ENCODE data around the gene TRIM37.

The TRIM37 gene

GRCh38 chr17:59154721-59155438 is 48.2 kb upstream of the TRIM37 start, which contains the start of gene SKA2 (continued):
- no peak for TF ChIP-seq ELK4 (IDR thresholded peaks at IDR 0.05; ENCODE audit: borderline replicate concordance, low read depth, low read length)
- no peak for TF ChIP-seq ZNF433 (tag by site-specific recombination; IDR thresholded peaks at IDR 0.05; ENCODE audit: low read depth)
- TF ChIP-seq PRDM6 (tag by site-specific recombination; IDR thresholded peaks at IDR 0.05) = no peak
- TF ChIP-seq ZNF610 (tag by site-specific recombination; IDR thresholded peaks at IDR 0.05; ENCODE audit: borderline replicate concordance) = no peak
- TF ChIP-seq ZNF146 (tag by site-specific recombination; IDR thresholded peaks at IDR 0.05) = no peak
- peak; percentile 83 for TF ChIP-seq ZBTB6 (tag by site-specific recombination; IDR thresholded peaks at IDR 0.05)
- TF ChIP-seq OSR2 (tag by site-specific recombination; IDR thresholded peaks at IDR 0.05) = no peak
- TF ChIP-seq BCL11A (tag by site-specific recombination; IDR thresholded peaks at IDR 0.05; ENCODE audit: low read depth) = no peak
- no peak for TF ChIP-seq GFI1B (tag by site-specific recombination; IDR thresholded peaks at IDR 0.05)
- no peak for TF ChIP-seq ZNF561 (tag by site-specific recombination; IDR thresholded peaks at IDR 0.05; ENCODE audit: borderline replicate concordance)
- TF ChIP-seq SALL2 (tag by site-specific recombination; IDR thresholded peaks at IDR 0.05; ENCODE audit: borderline replicate concordance) = no peak
- no peak for TF ChIP-seq ZNF776 (tag by site-specific recombination; IDR thresholded peaks at IDR 0.05; ENCODE audit: borderline replicate concordance)
- no peak for TF ChIP-seq REPIN1 (tag by site-specific recombination; IDR thresholded peaks at IDR 0.05; ENCODE audit: low read depth)
- no peak for TF ChIP-seq ZNF529 (tag by site-specific recombination; IDR thresholded peaks at IDR 0.05; ENCODE audit: insufficient replicate concordance)
- peak; percentile 54; the same call in 1 of the 2 replicates for TF ChIP-seq ZNF843 (tag by site-specific recombination; IDR thresholded peaks at IDR 0.05)
- TF ChIP-seq, protein P1, sequence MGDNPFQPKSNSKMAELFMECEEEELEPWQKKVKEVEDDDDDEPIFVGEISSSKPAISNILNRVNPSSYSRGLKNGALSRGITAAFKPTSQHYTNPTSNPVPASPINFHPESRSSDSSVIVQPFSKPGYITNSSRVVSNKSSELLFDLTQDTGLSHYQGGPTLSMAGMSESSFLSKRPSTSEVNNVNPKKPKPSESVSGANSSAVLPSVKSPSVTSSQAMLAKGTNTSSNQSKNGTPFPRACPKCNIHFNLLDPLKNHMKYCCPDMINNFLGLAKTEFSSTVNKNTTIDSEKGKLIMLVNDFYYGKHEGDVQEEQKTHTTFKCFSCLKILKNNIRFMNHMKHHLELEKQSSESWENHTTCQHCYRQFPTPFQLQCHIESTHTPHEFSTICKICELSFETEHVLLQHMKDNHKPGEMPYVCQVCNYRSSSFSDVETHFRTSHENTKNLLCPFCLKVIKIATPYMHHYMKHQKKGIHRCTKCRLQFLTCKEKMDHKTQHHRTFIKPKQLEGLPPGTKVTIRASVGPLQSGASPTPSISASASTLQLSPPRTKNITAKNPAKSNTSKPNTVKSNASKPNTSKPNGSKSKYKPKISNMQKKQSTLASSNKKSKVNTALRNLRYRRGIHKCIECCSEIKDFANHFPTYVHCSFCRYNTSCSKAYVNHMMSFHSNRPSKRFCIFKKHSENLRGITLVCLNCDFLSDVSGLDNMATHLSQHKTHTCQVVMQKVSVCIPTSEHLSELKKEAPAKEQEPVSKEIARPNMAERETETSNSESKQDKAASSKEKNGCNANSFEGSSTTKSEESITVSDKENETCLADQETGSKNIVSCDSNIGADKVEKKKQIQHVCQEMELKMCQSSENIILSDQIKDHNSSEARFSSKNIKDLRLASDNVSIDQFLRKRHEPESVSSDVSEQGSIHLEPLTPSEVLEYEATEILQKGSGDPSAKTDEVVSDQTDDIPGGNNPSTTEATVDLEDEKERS (tag by site-specific recombination; IDR thresholded peaks at IDR 0.05) = no peak
- TF ChIP-seq, protein P2, sequence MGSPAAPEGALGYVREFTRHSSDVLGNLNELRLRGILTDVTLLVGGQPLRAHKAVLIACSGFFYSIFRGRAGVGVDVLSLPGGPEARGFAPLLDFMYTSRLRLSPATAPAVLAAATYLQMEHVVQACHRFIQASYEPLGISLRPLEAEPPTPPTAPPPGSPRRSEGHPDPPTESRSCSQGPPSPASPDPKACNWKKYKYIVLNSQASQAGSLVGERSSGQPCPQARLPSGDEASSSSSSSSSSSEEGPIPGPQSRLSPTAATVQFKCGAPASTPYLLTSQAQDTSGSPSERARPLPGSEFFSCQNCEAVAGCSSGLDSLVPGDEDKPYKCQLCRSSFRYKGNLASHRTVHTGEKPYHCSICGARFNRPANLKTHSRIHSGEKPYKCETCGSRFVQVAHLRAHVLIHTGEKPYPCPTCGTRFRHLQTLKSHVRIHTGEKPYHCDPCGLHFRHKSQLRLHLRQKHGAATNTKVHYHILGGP (tag by site-specific recombination; IDR thresholded peaks at IDR 0.05) = no peak
- TF ChIP-seq, protein P3, sequence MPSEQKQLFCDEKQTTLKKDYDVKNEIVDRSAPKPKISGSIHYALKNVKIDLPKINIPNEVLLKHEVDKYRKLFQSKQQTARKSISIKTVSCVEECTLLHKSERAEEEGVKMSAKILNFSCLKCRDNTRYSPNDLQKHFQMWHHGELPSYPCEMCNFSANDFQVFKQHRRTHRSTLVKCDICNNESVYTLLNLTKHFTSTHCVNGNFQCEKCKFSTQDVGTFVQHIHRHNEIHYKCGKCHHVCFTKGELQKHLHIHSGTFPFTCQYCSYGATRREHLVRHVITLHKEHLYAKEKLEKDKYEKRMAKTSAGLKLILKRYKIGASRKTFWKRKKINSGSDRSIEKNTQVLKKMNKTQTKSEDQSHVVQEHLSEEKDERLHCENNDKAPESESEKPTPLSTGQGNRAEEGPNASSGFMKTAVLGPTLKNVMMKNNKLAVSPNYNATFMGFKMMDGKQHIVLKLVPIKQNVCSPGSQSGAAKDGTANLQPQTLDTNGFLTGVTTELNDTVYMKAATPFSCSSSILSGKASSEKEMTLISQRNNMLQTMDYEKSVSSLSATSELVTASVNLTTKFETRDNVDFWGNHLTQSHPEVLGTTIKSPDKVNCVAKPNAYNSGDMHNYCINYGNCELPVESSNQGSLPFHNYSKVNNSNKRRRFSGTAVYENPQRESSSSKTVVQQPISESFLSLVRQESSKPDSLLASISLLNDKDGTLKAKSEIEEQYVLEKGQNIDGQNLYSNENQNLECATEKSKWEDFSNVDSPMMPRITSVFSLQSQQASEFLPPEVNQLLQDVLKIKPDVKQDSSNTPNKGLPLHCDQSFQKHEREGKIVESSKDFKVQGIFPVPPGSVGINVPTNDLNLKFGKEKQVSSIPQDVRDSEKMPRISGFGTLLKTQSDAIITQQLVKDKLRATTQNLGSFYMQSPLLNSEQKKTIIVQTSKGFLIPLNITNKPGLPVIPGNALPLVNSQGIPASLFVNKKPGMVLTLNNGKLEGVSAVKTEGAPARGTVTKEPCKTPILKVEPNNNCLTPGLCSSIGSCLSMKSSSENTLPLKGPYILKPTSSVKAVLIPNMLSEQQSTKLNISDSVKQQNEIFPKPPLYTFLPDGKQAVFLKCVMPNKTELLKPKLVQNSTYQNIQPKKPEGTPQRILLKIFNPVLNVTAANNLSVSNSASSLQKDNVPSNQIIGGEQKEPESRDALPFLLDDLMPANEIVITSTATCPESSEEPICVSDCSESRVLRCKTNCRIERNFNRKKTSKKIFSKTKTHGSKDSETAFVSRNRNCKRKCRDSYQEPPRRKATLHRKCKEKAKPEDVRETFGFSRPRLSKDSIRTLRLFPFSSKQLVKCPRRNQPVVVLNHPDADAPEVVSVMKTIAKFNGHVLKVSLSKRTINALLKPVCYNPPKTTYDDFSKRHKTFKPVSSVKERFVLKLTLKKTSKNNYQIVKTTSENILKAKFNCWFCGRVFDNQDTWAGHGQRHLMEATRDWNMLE (tag by site-specific recombination; conservative IDR thresholded peaks at IDR 0.05; ENCODE audit: low read depth) = peak; percentile 12; the same call in 1 of the 2 replicates
- no peak for TF ChIP-seq ZNF211 (tag by site-specific recombination; IDR thresholded peaks at IDR 0.05; ENCODE audit: low read depth)
- no peak for TF ChIP-seq ZNF549 (tag by site-specific recombination; IDR thresholded peaks at IDR 0.05)
- TF ChIP-seq PATZ1 (tag by site-specific recombination; IDR thresholded peaks at IDR 0.05) = peak; percentile 84
- no peak for TF ChIP-seq ZNF239 (tag by site-specific recombination; IDR thresholded peaks at IDR 0.05)
- no peak for TF ChIP-seq ZNF292 (tag by site-specific recombination; IDR thresholded peaks at IDR 0.05; ENCODE audit: borderline replicate concordance, low read depth)
